ENCODE measurements around the gene SUFU.

Gene SUFU

GRCh38 chr10:102597131-102597991 is 93.6 kb downstream of the SUFU start:
- DNase-seq = no peak

- DNase-seq = no peak
Observed at GRCh38 chr10:102598243-102598642, 94.5 kb downstream of the SUFU start.

- DNase-seq = no peak
Observed at GRCh38 chr10:102599565-102600327, 96.0 kb downstream of the SUFU start.

GRCh38 chr10:102600816-102601215 is 97.0 kb downstream of the SUFU start:
- no peak for DNase-seq

- DNase-seq = no peak
Observed at GRCh38 chr10:102601639-102602038, 97.9 kb downstream of the SUFU start.

GRCh38 chr10:102602272-102603045 is 98.7 kb downstream of the SUFU start:
- DNase-seq = no peak

GRCh38 chr10:102603946-102604345 is 100.2 kb downstream of the SUFU start:
- DNase-seq = peak; percentile 26 to 79

GRCh38 chr10:102604439-102604841 is 100.7 kb downstream of the SUFU start:
- DNase-seq = no peak

GRCh38 chr10:102605712-102606111 is 101.9 kb downstream of the SUFU start:
- no peak for DNase-seq

- no peak for DNase-seq
Observed at GRCh38 chr10:102608487-102608886, 104.7 kb downstream of the SUFU start.

GRCh38 chr10:102610441-102610887 is 106.7 kb downstream of the SUFU start:
- no peak for DNase-seq

- no peak for DNase-seq
Observed at GRCh38 chr10:102611514-102612087, 107.8 kb downstream of the SUFU start.

GRCh38 chr10:102612964-102613275 is 109.1 kb downstream of the SUFU start:
- no peak for DNase-seq

GRCh38 chr10:102613286-102613685 is 109.5 kb downstream of the SUFU start:
- DNase-seq = no peak

GRCh38 chr10:102613785-102614184 is 110.0 kb downstream of the SUFU start:
- DNase-seq = no peak

- DNase-seq = no peak
Observed at GRCh38 chr10:102614888-102615287, 111.1 kb downstream of the SUFU start.

GRCh38 chr10:102615361-102615760 is 111.6 kb downstream of the SUFU start:
- no peak for DNase-seq

- no peak for DNase-seq
Observed at GRCh38 chr10:102616066-102616770, 112.4 kb downstream of the SUFU start.

- no peak for DNase-seq
Observed at GRCh38 chr10:102617041-102617440, 113.3 kb downstream of the SUFU start.

- no peak for DNase-seq
Observed at GRCh38 chr10:102617816-102618215, 114.0 kb downstream of the SUFU start.

- no peak for DNase-seq
Observed at GRCh38 chr10:102619281-102619981, 115.7 kb downstream of the SUFU start.

Measured in inflammatory macrophage (primary cell).